ENCODE data around the gene ZFYVE19. TPM values are rescaled to one million over a fixed set of nuclear protein-coding genes. Genes with fewer than 3 reads are reported as not detected.
A peak's percentile ranks its signal among the peaks of the same experiment; 100 is the strongest.

ZFYVE19 gene
- total and polyA plus RNA-seq, 2 experiments from 2014 or later: 8.5 to 22.7 TPM

DNA sequence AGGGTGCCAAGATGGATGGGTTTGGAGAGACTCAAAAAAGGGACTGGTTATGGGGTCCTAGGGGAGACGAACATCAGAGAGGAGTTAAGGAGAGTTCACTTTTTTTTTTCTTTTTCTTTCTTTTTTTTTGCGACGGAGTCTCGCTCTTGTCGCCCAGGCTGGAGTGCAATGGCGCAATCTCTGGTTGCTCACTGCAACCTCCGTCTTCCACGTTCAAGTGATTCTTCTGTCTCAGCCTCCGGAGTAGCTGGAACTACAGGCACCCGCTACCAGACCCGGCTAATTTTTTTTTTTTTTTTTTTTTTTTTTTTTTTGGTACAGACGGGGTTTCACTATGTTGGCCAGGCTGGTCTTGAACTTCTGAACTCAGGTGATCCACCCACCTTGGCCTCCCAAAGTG lies 38.1 kb downstream of the ZFYVE19 start:
- peaks cover 42% of the 10 kb centered on the region for H3K4me1 Mint-ChIP-seq
- Histone ChIP-seq H3K27me3 (ENCODE audit: insufficient read depth) (0 out of 2 replicates have a peak, but pooled peaks cover 4% of the 10 kb centered on the region), H3K4me2 (peak overlapping the region; percentile 100), H3K4me1 (ENCODE audit: insufficient read depth) (peaks cover 36% of the 10 kb centered on the region), H3K27ac (ENCODE audit: low read depth) (peak overlapping the region; percentile 74; the same call in 1 of the 2 replicates), H3K4me3 (peak overlapping the region; percentile 97), H2AFZ (peak overlapping the region; percentile 74), H3K9me2 (ENCODE audit: insufficient read depth) (no peaks in the 10 kb centered on the region), H3K36me3 (ENCODE audit: insufficient read depth) (peaks cover 4% of the 10 kb centered on the region), H3K79me2 (replicated peaks; ENCODE audit: insufficient read depth) (peaks cover 58% of the 10 kb centered on the region), H3F3A (replicated peaks; ENCODE audit: low read depth) (peaks cover 7% of the 10 kb centered on the region; the same call in 1 of the 2 replicates), H4K20me1 (replicated peaks; ENCODE audit: insufficient read depth) (peaks cover 36% of the 10 kb centered on the region)
- no peak for ATAC-seq
- 0 out of 3 replicates have a peak, but pooled peaks cover 3% of the 10 kb centered on the region for H3K9me3 Mint-ChIP-seq
- peaks cover 24% of the 10 kb centered on the region for H3K27me3 Mint-ChIP-seq (ENCODE audit: insufficient read depth, low read depth, poor library complexity)
- peak overlapping the region; percentile 99 for H3K4me3 Mint-ChIP-seq
- peaks cover 47% of the 10 kb centered on the region for H3K36me3 Mint-ChIP-seq (ENCODE audit: low read depth)
- no peak for DNase-seq (ENCODE audit: low spot score)
- no peak for TF ChIP-seq CREB1 (CRISPR knock-in tag; IDR thresholded peaks at IDR 0.05; ENCODE audit: low read depth)
- TF ChIP-seq, protein P1, sequence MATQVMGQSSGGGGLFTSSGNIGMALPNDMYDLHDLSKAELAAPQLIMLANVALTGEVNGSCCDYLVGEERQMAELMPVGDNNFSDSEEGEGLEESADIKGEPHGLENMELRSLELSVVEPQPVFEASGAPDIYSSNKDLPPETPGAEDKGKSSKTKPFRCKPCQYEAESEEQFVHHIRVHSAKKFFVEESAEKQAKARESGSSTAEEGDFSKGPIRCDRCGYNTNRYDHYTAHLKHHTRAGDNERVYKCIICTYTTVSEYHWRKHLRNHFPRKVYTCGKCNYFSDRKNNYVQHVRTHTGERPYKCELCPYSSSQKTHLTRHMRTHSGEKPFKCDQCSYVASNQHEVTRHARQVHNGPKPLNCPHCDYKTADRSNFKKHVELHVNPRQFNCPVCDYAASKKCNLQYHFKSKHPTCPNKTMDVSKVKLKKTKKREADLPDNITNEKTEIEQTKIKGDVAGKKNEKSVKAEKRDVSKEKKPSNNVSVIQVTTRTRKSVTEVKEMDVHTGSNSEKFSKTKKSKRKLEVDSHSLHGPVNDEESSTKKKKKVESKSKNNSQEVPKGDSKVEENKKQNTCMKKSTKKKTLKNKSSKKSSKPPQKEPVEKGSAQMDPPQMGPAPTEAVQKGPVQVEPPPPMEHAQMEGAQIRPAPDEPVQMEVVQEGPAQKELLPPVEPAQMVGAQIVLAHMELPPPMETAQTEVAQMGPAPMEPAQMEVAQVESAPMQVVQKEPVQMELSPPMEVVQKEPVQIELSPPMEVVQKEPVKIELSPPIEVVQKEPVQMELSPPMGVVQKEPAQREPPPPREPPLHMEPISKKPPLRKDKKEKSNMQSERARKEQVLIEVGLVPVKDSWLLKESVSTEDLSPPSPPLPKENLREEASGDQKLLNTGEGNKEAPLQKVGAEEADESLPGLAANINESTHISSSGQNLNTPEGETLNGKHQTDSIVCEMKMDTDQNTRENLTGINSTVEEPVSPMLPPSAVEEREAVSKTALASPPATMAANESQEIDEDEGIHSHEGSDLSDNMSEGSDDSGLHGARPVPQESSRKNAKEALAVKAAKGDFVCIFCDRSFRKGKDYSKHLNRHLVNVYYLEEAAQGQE (IDR thresholded peaks at IDR 0.05; ENCODE audit: unreplicated experiment): no peak
- TF ChIP-seq, protein P2, sequence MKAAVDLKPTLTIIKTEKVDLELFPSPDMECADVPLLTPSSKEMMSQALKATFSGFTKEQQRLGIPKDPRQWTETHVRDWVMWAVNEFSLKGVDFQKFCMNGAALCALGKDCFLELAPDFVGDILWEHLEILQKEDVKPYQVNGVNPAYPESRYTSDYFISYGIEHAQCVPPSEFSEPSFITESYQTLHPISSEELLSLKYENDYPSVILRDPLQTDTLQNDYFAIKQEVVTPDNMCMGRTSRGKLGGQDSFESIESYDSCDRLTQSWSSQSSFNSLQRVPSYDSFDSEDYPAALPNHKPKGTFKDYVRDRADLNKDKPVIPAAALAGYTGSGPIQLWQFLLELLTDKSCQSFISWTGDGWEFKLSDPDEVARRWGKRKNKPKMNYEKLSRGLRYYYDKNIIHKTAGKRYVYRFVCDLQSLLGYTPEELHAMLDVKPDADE (IDR thresholded peaks at IDR 0.05): no peak
- no peak for TF ChIP-seq ZNF331 (CRISPR knock-in tag; IDR thresholded peaks at IDR 0.05; ENCODE audit: low read depth)
- TF ChIP-seq ZNF114 (CRISPR knock-in tag; IDR thresholded peaks at IDR 0.05): no peak
- TF ChIP-seq POLR2AphosphoS5 (IDR thresholded peaks at IDR 0.05; ENCODE audit: low read depth): no peak
- TF ChIP-seq NANOG (IDR thresholded peaks at IDR 0.05; ENCODE audit: borderline replicate concordance): no peak
- peak overlapping the region; percentile 95 for H3K27ac Mint-ChIP-seq

DNA sequence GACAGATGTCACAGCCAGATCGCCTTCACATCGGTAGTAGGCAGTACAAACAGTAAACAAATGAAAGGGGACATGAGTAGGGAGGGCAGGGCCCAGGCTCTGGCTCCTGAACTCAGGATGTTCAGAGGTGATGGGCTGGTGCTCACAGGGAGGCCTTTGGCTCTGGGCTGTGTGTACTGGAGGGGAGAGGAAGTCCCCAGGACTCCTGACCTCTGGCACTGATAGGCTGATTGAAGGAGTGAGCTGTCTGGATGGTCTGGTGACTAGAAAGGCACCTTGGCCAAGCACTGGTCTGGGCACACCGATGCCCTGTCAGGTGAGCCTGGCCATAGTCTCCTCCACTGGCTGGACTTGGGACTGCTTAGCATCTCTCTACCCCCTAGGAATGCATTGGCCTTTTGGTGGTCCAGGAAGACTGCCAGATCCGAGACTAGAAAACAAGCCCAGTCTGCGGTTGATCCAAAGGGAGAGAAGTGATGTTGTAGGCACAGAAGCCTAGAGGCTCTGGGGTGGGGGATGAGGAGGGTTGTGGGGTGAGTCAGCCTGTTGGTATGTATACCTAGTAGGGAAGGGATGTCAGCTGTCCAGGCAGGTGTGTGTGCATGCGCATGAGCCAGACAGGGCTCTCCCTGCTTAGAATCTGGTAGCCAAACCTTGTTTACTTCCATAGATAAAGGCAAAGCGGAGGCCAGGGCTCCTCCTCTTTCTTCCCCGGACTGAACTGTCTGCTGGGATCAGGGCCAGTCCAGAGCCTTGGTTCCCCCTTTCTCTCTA lies 38.8 kb downstream of the ZFYVE19 start:
- peaks cover 7% of the 10 kb centered on the region; the same call in 1 of the 2 replicates for H3F3A ChIP-seq (replicated peaks; ENCODE audit: low read depth)
- H2AFZ ChIP-seq: no peak overlapping the region
- 0 out of 2 replicates have a peak, but pooled peaks cover 4% of the 10 kb centered on the region for H3K27me3 ChIP-seq (ENCODE audit: insufficient read depth)
- ATAC-seq (peak; percentile 7), DNase-seq (ENCODE audit: low spot score) (peak; percentile 59)
- peak overlapping the region; percentile 99 for H3K4me3 Mint-ChIP-seq
- H3K27me3 Mint-ChIP-seq (ENCODE audit: insufficient read depth, low read depth, poor library complexity): peaks cover 24% of the 10 kb centered on the region
- H3K27ac Mint-ChIP-seq: peak overlapping the region; percentile 67; the same call in 1 of the 2 replicates
- no peak overlapping the region; the same call in 1 of the 2 replicates for H3K27ac ChIP-seq (ENCODE audit: low read depth)
- peak overlapping the region; percentile 100 for H3K4me2 ChIP-seq
- H3K79me2 ChIP-seq (replicated peaks; ENCODE audit: insufficient read depth): peaks cover 58% of the 10 kb centered on the region
- H3K4me3 ChIP-seq: peak overlapping the region; percentile 97
- H3K36me3 Mint-ChIP-seq (ENCODE audit: low read depth): peaks cover 53% of the 10 kb centered on the region
- peaks cover 36% of the 10 kb centered on the region for H3K4me1 ChIP-seq (ENCODE audit: insufficient read depth)
- H3K9me2 ChIP-seq (ENCODE audit: insufficient read depth): no peaks in the 10 kb centered on the region
- 0 out of 3 replicates have a peak, but pooled peaks cover 3% of the 10 kb centered on the region for H3K9me3 Mint-ChIP-seq
- H4K20me1 ChIP-seq (replicated peaks; ENCODE audit: insufficient read depth): peaks cover 36% of the 10 kb centered on the region
- H3K4me1 Mint-ChIP-seq: peaks cover 42% of the 10 kb centered on the region
- peaks cover 4% of the 10 kb centered on the region for H3K36me3 ChIP-seq (ENCODE audit: insufficient read depth)
- TF ChIP-seq ZNF331 (CRISPR knock-in tag; IDR thresholded peaks at IDR 0.05; ENCODE audit: low read depth): no peak
- no peak for TF ChIP-seq STAT1 (IDR thresholded peaks at IDR 0.05; ENCODE audit: unreplicated experiment)
- TF ChIP-seq CREB1 (CRISPR knock-in tag; IDR thresholded peaks at IDR 0.05; ENCODE audit: low read depth): no peak
- no peak for TF ChIP-seq EZH2 (IDR thresholded peaks at IDR 0.05; ENCODE audit: low read depth, unreplicated experiment)
- no peak for TF ChIP-seq EZH2phosphoT487 (IDR thresholded peaks at IDR 0.05; ENCODE audit: unreplicated experiment)
- TF ChIP-seq, protein P2 (IDR thresholded peaks at IDR 0.05): no peak
- TF ChIP-seq ZNF114 (CRISPR knock-in tag; IDR thresholded peaks at IDR 0.05): no peak
- TF ChIP-seq POLR2AphosphoS5 (IDR thresholded peaks at IDR 0.05; ENCODE audit: low read depth): no peak
